HepG2 (cell line): ENCODE measurements around the gene MUC4. TPM values are rescaled to one million over a fixed set of nuclear protein-coding genes. Genes with fewer than 3 reads are reported as not detected.

ENCODE experiments used
- CEBPG ChIP-seq: IDR thresholded peaks from 2 replicates; pipeline ENCODE4 v1.6.1; 2016
- ELF4 ChIP-seq: sonication (generic); formaldehyde crosslinking; IDR thresholded peaks from 2 replicates; pipeline ENCODE4 v1.5.0; 2020; ENCODE audit warnings: missing genetic modification reagents, mild to moderate bottlenecking, moderate library complexity, borderline replicate concordance
- GABPA ChIP-seq, 2 experiments: IDR thresholded peaks; 2 replicates each; pipeline ENCODE4 v1.6.1; 2011 to 2016; ENCODE audit warnings: low read depth in 2 of 2, low read length in 1 of 2, missing biosample characterization in 1 of 2, missing genetic modification characterization in 1 of 2
- GPN1 ChIP-seq: sonication (generic); formaldehyde crosslinking; IDR thresholded peaks from 2 replicates; pipeline ENCODE4 v1.5.1; 2020; ENCODE audit warnings: missing genetic modification reagents, borderline replicate concordance
- HOMEZ ChIP-seq: IDR thresholded peaks from 2 replicates; pipeline ENCODE4 v1.6.1; 2016; ENCODE audit warnings: low read depth
- KAT8 ChIP-seq: IDR thresholded peaks from 2 replicates; pipeline ENCODE4 v1.6.1; 2016; ENCODE audit warnings: missing genetic modification reagents, missing compliant biosample characterization
- KDM4B ChIP-seq: sonication (generic); formaldehyde crosslinking; IDR thresholded peaks from 2 replicates; pipeline ENCODE4 v1.4.0; 2020; ENCODE audit warnings: missing genetic modification reagents
- KDM6A ChIP-seq: IDR thresholded peaks from 2 replicates; pipeline ENCODE4 v1.6.1; 2016; ENCODE audit warnings: low read depth
- NFYB ChIP-seq: sonication (generic); formaldehyde crosslinking; IDR thresholded peaks from 2 replicates; pipeline ENCODE4 v1.4.0; 2020; ENCODE audit warnings: missing genetic modification reagents
- NR3C1 ChIP-seq: sonication (generic); formaldehyde crosslinking; IDR thresholded peaks from 2 replicates; pipeline ENCODE4 v1.4.0; 2020; ENCODE audit warnings: missing genetic modification reagents
- PRDM4 ChIP-seq: sonication (generic); formaldehyde crosslinking; IDR thresholded peaks from 2 replicates; pipeline ENCODE4 v1.9.0; 2021; ENCODE audit warnings: missing genetic modification reagents, borderline replicate concordance
- RAD51 ChIP-seq: fragments of 450-650 bp; IDR thresholded peaks from 2 replicates; pipeline ENCODE4 v1.6.1; 2016; ENCODE audit warnings: borderline replicate concordance
- SPEN ChIP-seq: sonication (generic); formaldehyde crosslinking; IDR thresholded peaks from 2 replicates; pipeline ENCODE4 v1.5.1; 2020; ENCODE audit warnings: low read depth, mild to moderate bottlenecking, missing genetic modification reagents
- SRF ChIP-seq: IDR thresholded peaks from 2 replicates; pipeline ENCODE4 v1.6.1; 2011; ENCODE audit warnings: mild to moderate bottlenecking, low read depth, low read length, moderate library complexity
- ZFP36L1 ChIP-seq: sonication (generic); formaldehyde crosslinking; IDR thresholded peaks from 2 replicates; pipeline ENCODE4 v1.8.0; 2022; ENCODE audit warnings: mild to moderate bottlenecking, missing genetic modification reagents, moderate library complexity
- ZNF124 ChIP-seq: sonication (generic); formaldehyde crosslinking; IDR thresholded peaks from 2 replicates; pipeline ENCODE4 v1.4.0; 2020; ENCODE audit warnings: missing genetic modification reagents
- ZNF234 ChIP-seq: sonication (generic); formaldehyde crosslinking; conservative IDR thresholded peaks from 2 replicates; pipeline ENCODE4 v1.5.1; 2020; ENCODE audit warnings: mild to moderate bottlenecking, missing genetic modification reagents
- ZNF446 ChIP-seq: sonication (generic); formaldehyde crosslinking; IDR thresholded peaks from 2 replicates; pipeline ENCODE4 v1.5.0; 2020; ENCODE audit warnings: mild to moderate bottlenecking, missing genetic modification reagents
- ZNF484 ChIP-seq: sonication (generic); formaldehyde crosslinking; IDR thresholded peaks from 2 replicates; pipeline ENCODE4 v1.5.1; 2020; ENCODE audit warnings: mild to moderate bottlenecking, low read depth, missing genetic modification reagents, borderline replicate concordance
- ZNF570 ChIP-seq: sonication (generic); formaldehyde crosslinking; IDR thresholded peaks from 2 replicates; pipeline ENCODE4 v1.4.0; 2020; ENCODE audit warnings: mild to moderate bottlenecking, missing genetic modification reagents, borderline replicate concordance
- ZNF574 ChIP-seq: sonication (generic); formaldehyde crosslinking; IDR thresholded peaks from 2 replicates; pipeline ENCODE4 v1.4.0; 2020; ENCODE audit warnings: missing genetic modification reagents
- ZNF598 ChIP-seq: sonication (generic); formaldehyde crosslinking; IDR thresholded peaks from 2 replicates; pipeline ENCODE4 v1.5.1; 2020; ENCODE audit warnings: mild to moderate bottlenecking, missing genetic modification reagents, borderline replicate concordance
- ZNF605 ChIP-seq: sonication (generic); formaldehyde crosslinking; IDR thresholded peaks from 2 replicates; pipeline ENCODE4 v1.8.0; 2022; ENCODE audit warnings: mild to moderate bottlenecking, missing genetic modification reagents
- ZNF614 ChIP-seq: IDR thresholded peaks from 2 replicates; pipeline ENCODE4 v1.6.1; 2018; ENCODE audit warnings: missing biosample characterization, missing genetic modification reagents, inconsistent platforms, borderline replicate concordance
- ZSCAN9 ChIP-seq: IDR thresholded peaks from 2 replicates; pipeline ENCODE4 v1.6.1; 2016; ENCODE audit warnings: borderline replicate concordance
- polyA plus RNA-seq, 8 experiments: library from polyadenylated mRNA; depleted of rRNA in 3 of 8; stranded (reverse) in 7 of 8; unstranded in 1 of 8; fragments of >200 nt; fragmentation: Illumina TruSeq in 4 of 8; extraction: Trizol in 4 of 8; gene quantifications; 2 replicates each; pipeline versions ENCODE4 v1.2.1 to v1.2.3, GENCODE V29; 2011 to 2016; ENCODE audit warnings: low read depth in 4 of 8, missing spikeins in 1 of 8, mixed read lengths in 1 of 8; ENCODE audit not compliant: insufficient read depth in 1 of 8
- total RNA-seq, 5 experiments: library from RNA; depleted of rRNA; stranded (reverse); fragments of >200 nt; fragmentation: Illumina TruSeq; extraction: Trizol; gene quantifications; 2 replicates each; pipeline ENCODE4 v1.2.3, GENCODE V29; 2016; ENCODE audit warnings: low read depth in 1 of 5

The MUC4 gene
- total and polyA plus RNA-seq, 2 of the 13 experiments (the other 11 are each of a cell fraction or from before 2014, with no cell fraction given): not detected

- TF ChIP-seq SRF: 0 out of 2 replicates have a peak, but pooled peaks have one; percentile 12
- TF ChIP-seq ZSCAN9 (CRISPR knock-in tag): 0 out of 2 replicates have a peak, but pooled peaks have one; percentile 47
- no peak for TF ChIP-seq ELF4 (CRISPR knock-in tag)
- no peak for TF ChIP-seq KDM6A
- TF ChIP-seq ZNF574: peak; percentile 33; the same call in 1 of the 2 replicates
- TF ChIP-seq KAT8 (CRISPR knock-in tag): peak; percentile 50; the same call in 1 of the 2 replicates
- peak; percentile 83; the same call in 1 of the 2 replicates for TF ChIP-seq ZNF614 (CRISPR knock-in tag)
- no peak for TF ChIP-seq ZNF570
- no peak for TF ChIP-seq ZFP36L1 (CRISPR knock-in tag)
- 0 out of 2 replicates have a peak, but pooled peaks have one; percentile 21 for TF ChIP-seq ZNF605 (CRISPR knock-in tag)
- peak; percentile 44; the same call in 1 of the 2 replicates for TF ChIP-seq HOMEZ (CRISPR knock-in tag)
- no peak for TF ChIP-seq ZNF484 (CRISPR knock-in tag)
- no peak for TF ChIP-seq RAD51
- TF ChIP-seq ZNF446 (CRISPR knock-in tag): no peak
- TF ChIP-seq NR3C1 (CRISPR knock-in tag): no peak
- TF ChIP-seq ZNF124 (CRISPR knock-in tag): 0 out of 2 replicates have a peak, but pooled peaks have one; percentile 67
- TF ChIP-seq ZNF598 (CRISPR knock-in tag): 0 out of 2 replicates have a peak, but pooled peaks have one; percentile 12
- 0 out of 2 replicates have a peak, but pooled peaks have one; percentile 45 for TF ChIP-seq KDM4B
- TF ChIP-seq ZNF234 (CRISPR knock-in tag): no peak
- TF ChIP-seq SPEN: peak; percentile 45; the same call in 1 of the 2 replicates
- no peak for TF ChIP-seq GPN1 (CRISPR knock-in tag)
- no peak for TF ChIP-seq NFYB
- TF ChIP-seq CEBPG (CRISPR knock-in tag): 0 out of 2 replicates have a peak, but pooled peaks have one; percentile 25
- no peak for TF ChIP-seq GABPA (IDR thresholded peaks at IDR 0.05; ENCODE audit: low read depth, low read length)
- no peak for TF ChIP-seq GABPA (CRISPR knock-in tag; IDR thresholded peaks at IDR 0.05; ENCODE audit: low read depth)
- no peak for TF ChIP-seq PRDM4 (CRISPR knock-in tag)
These were observed 39.3 kb upstream of the MUC4 start (continued) for GRCh38 chr3:195850857-195851543.
